Measurements from ENCODE around the gene IMPG2.
"Not testable (repeated sequence)": the region's sequence is repeated elsewhere in the genome, so short reads cannot be mapped to it uniquely, and the experiment has no call there.

The IMPG2 gene

DNA sequence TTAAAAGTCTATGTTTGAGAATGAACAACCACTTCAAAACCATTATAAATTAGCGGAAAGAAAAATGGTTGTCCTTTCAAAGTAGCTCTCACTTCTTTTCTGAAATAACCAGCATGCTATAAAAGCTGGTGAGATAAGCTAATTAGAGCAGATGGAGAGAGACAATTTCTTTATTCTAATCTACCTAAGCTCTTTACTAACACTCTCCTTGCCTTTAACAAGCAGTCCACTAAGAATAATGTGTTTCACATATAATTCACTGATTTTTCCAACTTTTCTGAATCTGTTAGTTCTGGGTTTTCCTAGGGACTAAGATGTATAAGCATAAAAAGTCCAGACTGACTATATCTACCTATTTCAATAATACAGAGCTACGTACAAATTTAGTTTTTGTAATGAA is at the start of gene IMPG2:
Gene IMPG2, minus strand, starts transcription at position 101 of the 400 bp plus-strand sequence. CDS start 203 bp downstream, outside the sequence.
- no peak for DNase-seq

DNA sequence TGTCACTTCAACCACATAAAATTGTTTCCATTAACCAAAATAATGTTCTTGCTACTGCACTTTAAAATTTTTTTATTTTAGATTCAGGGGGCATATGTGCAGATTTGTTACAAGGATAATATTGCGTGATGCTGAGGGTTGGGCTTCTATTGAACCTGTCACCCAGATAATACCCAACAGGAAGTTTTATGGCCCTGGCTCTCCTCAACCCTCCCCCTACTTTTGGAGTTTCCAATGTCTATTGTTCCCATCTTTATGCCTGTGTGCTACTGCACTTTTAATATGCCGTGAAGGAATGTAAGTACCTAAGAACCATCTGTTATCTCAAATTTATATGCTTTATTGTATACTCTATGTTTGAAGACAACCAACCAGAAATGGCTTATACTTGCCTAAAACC is 42.0 kb upstream of the IMPG2 start:
- DNase-seq, result no peak

DNA sequence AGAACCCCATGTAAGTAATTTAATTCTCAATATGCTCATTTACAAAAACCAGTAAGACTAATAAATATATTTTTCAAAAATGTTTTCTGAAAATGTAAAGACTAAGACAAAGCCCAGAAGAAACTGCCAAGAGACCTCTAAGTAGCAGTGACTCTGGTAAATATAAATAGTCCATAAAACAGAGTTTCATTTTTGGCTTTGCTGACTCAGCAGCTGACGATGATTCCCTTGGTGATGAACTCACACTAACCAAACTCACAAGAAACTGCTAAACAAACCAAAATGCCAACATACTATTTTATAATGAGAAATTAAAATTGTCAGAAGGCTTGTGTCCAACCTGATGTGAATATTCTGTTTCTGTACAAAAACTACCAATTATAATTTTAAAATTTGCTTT is 31.5 kb upstream of the IMPG2 start:
- peak; percentile 9 for DNase-seq

DNA sequence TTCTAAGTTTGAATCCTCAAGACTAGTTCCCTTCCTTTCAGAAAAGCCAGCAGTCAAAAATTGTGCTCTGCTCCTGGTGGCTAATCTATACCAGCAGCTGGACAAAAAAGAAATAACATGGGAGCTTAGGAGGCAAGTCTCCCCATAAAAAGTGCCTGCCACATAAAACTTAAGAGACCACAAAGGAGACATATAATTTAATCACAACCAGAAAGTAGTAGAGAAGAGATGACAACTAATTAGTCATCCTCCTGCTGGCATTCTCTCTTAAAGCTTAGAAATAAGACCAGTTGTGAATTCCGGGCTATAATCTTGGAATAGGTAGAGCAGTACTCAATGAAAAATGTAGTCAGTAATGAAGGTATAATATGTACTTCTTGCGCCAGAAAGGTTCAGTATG is 20.2 kb upstream of the IMPG2 start:
- DNase-seq, result peak; percentile 25

DNA sequence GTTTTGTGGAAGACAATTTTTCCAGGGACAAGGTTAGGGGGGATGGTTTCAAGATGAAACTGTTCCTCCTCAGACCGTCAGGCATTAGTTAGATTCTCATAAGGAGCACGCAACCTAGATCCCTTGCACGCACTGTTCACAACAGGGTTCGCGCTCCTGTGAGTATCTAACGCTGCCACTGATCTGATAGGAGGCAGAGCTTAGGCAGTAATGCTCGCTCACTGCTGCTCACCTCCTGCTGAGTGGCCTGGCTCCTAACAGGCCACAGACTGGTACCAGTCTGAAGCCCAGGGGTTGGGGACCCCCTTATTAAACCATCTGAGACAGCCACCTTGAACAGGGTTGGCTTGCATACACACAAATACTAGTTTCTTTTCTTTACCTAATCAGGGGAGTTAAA is 13.5 kb upstream of the IMPG2 start:
- no peak for DNase-seq

DNA sequence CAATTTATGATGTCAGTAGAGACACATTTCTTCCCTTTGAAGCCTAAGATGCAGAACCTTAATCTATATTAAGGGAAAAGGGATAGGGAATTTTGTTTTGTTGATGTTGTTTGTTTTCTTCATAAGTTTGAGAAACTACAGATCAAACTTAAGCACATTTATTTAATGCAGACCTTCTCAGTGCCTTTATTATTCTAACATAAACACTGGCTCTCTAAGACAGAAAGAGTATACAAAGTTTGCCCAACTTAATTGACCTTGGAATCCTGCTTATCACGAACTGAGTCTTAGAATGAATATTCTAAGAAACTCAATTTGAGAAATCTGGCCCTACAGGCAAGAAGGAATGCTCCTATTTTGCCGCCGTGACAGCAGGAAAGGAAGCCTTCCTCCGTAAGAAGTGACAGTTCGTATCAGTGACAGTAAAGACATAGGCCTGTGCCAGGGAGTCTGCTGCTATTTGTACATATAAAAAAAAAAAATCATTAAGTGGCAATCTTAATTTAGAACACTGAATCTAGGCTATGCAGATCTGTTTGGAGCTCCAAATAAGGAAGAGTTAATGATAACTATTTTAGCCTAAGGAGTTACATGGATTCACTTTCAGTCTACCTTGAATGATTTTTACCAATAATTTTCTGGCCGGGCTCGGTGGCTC is 8.8 kb upstream of the IMPG2 start:
- no peak for DNase-seq

DNA sequence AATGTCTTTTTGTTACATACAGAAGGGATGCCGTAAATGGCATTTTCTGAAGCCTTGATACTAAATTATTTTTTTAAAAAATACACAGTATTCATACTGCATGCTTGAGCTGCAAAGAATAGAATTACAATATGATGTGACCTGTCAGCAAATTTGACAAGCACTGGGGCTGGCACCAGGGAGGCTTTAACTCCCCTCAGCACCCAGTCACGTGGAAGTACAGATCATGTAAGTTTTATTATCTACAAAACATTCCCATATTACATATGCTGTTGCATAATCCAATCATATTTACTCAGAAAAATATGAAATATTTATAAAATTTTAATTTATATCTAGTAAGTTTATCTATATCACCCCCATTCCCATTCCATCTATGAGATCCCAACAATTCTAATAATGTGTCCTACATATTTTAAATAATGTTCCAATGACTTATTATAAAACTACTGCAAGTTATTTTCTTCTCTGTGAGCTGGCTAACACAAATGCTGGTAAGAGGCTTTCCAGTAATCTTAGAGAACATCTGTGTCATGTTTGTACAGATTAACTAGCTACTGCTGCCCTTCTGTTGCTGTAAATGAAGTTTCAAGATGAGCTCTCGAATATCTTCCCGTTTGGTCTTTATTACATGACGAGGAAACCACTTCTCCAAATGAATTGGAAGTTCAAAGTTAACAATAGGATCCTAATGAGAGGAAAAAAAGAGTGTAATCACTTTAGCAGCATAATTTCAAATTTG is 5.2 kb upstream of the IMPG2 start:
- DNase-seq, result no peak

DNA sequence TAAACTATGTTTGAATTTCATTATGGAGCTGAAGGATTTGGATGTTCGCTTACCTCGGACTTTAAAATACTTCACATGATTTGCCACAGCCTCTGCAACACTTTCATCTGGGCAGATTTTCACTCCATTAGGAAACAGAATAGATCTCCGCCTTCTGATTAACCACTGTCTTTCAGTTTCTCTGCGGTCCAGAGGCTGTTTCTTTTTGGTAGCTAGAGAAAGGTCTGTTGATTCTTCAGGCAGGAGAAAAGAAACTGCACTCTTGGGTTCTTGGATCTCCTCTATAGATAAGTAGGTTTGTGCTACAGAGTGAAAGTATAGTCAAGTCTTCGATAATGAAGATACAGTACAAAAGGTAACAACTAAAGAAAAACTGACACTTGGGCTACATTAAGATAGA is 844 bp downstream of the IMPG2 start:
- DNase-seq, result no peak

DNA sequence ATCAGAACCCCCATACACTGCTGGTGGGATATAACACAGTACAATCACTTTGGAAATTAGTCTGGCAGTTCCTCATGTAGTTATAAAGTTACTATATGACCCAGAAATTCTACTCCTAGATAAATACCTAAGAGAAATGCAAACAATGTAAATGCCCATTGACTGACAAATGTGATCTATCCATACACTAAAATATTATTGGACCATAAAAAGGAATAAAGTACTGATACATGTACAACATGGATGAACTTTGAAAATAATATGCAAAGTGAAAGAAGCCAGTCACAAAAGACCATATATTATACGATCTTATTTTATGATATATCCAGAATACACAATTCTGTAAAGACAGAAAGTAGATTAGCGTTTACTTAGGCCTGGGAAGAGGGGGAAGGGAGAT is 7.8 kb downstream of the IMPG2 start:
- no peak for DNase-seq

DNA sequence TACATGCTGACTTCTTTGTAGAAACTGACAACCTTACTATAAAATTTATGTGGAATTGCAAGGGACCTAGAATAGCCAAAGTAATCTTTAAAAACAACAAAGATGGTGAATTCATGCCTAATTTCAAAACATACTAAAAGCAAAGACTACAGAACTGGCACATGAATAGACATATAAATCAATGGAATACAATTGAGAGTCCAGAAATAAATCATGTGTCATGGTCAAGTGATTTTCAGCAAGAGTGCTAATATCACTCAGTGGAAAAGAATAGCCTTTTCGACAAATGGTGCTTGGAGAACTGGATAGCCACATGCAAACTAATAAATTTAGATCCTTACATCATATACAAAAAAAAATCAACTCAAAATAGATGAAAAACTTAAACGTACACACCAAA is 8.7 kb downstream of the IMPG2 start:
- DNase-seq, result no peak

DNA sequence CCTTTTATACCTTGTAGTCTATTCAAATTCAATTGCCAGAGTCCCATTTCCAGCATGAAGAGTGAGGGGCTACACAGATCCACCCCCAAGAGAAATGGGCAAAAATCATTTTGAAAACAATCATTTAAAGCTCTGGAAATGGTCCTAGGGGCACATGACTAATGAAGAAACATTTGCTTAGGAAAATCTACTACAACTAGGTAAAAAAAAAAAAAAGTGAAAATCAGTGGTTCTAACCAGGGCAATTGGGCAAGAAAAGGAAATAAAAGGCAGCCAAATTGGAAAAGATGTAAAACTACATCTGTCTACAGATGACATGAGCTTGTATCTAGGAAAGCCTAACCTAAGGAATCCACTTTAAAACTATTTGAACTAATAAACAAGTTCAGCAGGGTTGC is 9.4 kb downstream of the IMPG2 start:
- DNase-seq, result no peak

DNA sequence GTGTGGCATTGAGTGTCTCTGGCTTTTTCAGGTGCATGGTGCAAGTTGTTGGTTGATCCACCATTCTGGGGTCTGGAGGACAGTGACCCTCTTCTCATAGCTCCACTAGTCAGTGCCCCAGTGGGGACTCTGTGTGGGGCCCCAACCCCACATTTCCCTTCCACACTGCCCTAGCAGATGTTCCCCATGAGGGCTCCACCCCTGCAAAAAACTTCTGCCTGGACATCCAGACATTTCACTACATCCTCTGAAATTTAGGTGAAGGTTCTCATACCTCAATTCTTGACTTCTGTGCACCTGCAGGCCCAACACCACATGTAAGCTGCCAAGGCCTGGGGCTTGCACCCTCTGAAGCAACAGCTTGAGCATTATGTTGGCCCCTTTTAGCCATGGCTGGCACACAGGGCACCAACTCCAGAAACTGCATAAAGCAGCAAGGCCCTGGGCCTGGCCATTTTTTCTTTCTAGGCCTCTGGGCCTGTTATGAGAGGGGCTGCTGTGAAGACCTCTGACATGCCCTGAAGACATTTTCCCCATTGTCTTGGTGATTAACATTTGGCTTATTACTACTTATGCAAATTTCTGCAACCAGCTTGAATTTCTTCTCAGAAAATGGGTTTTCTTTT is 12.1 kb downstream of the IMPG2 start:
- DNase-seq, result not testable (repeated sequence)

DNA sequence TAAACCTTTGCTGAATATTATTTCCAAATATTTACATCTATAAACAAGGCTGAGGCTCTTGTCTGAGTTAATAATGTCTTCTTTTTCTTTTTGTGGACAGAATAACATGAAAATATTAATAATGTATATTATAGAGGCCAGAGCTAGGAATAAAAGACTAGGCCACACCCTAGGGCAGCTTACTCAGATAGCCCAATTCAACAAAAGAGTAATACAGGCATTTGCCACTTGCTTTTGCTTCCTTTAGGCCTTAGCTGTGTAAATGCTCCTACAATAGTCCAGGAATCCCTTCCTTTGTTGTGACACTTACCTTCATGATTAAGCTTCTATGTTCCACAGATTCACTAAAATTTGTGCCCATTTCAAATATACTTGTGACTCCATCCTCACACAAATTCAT is 16.5 kb downstream of the IMPG2 start:
- DNase-seq, result no peak

DNA sequence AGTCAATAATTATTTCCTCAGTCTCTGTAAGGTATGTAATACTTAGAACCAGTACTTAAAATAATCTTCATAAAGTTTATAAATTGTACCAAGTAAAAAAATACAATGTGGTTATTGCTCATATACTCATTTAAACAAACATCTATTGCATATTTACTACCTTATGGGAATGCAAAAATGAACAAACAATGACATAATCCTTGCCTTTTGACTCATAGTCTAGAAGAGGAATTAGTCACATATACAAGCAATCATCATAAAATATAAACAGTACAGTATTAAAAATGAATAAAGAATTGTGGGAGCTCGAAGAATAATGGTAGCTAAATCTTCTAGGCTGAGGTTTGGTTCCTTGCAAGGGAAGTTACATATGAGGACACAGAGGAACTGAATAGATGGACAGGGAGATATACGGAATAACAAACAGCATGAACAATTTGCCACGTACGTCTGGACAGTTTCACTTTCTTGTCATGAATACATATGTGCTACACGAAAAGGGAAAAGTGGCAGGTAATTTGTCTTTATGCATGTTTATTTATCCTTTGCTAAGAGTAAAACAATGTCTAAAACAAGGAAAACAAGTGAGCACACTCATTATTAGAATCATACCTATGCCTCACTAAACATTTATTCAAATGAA is 17.2 kb downstream of the IMPG2 start:
- DNase-seq, result peak; percentile 56

DNA sequence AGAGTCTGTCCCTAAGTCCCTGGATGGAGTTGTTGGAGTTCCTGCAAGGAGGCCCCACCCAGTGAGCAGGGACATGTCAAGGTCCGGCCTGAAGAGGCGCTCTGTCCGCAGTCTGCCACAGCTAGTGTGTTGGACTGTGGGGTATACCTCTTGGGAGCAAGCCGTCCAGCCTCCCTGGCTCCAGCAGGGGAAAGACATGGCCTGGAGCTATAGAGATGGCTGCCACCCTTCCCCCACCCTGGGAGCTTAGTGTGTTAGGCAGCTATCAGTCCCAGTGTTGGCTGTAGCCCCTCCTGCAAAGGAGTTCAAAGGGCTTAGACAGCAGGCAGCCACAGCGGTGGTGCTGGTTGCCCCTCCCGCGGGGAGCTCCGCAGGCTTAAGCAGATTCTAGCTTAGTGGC is 20.3 kb downstream of the IMPG2 start:
- no peak for DNase-seq

DNA sequence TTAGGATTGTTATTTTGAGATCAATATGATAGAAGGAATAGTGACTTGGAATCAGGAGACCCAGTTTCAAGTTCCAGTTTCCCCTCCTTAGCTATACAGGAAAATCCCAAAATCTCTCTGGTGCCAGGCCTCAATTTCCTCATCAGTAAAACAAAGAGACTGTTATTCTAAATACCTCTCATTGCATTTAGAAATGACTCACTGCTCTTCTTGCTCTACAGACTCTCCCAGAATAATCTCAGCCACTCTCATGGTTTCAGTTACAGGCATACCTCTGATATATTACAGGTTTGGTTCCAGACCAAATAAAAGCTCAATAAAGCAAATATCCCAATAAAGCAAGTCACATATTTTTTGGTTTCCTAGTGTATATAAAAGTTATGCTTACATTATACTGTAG is 28.3 kb downstream of the IMPG2 start:
- DNase-seq, result no peak

DNA sequence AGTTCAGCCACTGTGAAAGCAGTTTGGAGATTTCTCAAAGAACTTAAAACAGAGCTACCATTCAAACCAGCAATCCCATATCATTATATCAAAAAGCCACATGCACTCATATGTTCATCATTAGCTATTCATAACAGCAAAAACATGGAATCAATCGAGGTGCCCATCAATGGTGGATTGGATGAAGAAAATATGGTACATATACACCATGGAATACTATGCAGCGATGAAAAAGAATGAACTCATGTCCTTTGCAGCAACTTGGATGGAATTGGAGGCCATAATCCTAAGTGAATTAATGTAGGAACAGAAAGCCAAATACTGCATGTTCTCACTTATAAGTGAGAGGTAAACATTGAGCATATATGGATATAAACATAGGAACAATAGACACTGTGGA is 32.1 kb downstream of the IMPG2 start:
- DNase-seq, result no peak

DNA sequence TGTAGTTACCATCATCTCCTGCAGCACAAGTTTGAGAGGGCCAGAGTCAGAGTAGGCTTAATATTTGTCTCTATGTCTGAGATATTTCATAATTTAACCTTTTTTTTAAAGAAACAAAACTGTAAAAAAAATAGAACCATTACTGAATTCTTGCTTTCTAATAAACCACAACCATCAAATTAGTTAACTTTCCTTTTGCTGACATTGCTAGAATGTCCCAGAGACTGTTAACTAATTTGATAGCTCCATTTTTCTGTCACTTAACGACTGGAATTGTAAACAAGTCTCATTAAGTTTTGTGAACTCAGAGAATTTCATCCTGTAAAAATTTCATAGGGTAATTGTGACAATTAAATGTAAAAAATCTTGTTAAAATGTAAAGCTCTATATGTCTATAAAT is 35.6 kb downstream of the IMPG2 start:
- DNase-seq, result no peak

DNA sequence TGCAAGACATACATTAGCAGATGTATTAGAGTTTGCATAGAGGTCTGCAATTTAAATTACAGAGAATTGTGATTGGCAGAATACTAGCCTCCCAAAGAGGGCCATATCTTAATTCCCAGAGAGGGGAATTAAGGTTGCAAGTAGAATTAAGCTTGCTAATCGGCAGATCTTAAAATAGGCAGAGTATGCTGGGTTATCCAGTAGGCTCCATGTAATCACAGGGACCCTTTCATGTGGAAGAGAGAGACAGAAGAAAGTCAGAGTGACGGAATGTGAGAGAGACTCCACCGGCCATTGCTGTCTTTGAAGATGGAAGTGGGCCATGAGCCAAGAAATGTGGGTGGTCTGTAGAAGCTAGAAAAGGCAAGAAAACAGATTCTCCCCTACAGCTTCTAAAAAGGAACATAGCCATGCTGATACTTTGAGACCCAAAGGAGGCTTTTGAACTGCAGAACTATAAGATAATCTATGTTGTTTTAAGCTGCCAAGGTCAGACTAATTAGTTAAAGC is 38.8 kb downstream of the IMPG2 start:
- DNase-seq, result no peak

DNA sequence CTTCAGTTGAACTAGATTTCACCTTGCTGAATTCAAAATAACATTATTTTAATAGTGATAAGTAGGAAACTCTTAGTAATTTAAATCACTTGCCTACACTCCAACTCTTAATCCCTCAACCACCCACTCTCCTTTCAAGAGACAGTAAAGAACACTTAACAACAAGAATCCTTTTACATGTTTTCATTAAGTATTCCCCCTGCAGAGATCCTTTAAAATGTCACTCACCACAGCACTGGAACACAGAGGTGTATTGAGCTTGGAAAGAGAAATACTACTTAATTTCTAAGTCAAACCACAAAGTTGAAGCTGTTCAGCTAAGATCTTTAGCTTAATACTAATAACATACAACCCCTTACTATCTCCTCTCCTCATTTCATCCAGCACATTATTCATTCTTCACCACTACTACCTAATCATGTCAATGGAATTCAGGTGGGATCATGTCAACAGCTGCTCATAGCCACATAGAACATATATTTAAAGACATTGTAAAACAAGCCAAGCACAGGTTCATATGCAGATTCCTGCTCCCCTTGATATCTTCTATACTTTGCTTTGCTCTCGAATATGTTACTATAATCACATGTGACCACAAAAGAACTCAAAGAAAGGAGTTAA is 40.5 kb downstream of the IMPG2 start:
- peak; percentile 5 for DNase-seq

DNA sequence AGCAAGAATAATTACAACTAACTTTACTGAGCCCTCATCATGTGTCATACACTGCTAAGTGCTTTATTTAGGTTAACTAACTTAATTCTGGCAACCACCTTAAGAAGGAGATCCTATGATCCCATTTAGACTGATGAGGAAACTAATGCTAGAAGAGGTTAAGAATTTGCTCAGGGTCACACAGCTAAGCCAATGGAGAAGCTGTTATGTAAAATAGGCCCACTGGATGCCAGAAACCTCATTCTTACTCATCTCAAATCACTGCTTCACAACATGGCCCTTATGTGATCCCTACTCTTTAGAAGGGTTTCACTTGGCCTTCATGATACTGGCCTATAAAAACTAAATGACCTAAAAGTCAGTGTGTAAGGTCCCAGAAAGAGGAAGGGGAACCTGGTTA is 41.2 kb downstream of the IMPG2 start:
- peak; percentile 20 for DNase-seq

DNA sequence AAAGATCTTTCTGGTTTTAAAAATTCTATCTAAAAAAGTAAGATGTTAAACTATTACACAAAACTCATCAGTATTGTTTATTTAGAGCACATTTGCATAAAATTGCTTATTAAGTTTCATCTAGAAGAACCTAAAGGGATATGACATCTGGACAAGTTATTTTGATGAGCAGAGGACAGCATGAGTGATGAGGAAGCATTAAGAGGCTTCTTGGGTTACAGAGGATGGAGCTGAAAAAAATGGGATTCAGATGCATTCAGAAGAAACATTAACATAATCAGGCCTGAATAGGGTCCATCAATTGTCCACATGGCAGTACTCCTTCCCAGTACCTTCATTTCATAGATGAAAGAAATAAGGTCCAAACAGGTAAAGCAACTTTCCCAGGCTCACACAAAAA is 41.6 kb downstream of the IMPG2 start:
- DNase-seq, result no peak

DNA sequence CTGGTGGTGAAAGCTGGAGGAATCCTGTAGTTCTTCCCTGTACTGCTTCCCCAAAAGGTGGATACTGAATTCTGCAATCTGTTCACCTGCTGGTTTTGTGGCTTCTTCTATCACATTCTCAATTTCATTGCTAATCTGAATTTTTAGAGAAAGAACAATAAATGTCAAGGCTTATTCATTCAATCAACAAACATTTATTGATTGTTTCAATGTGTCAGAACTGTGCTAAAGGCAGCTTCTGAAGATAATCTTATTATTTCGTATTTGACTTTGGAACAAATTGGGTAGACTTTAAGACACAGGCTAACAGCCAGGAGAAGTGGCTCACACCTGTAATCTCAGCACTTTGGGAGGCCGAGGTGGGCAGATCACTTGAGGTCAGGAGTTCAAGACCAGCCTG is 46.8 kb downstream of the IMPG2 start:
- DNase-seq, result no peak
